C4-2B (cell line): ENCODE results near the gene FOXC2.

Experiments
- CTCF ChIP-seq: fragments of 450-650 bp; conservative IDR thresholded peaks from 2 replicates; pipeline ENCODE4 v1.5.1; 2017; ENCODE audit warnings: mild to moderate bottlenecking
- ZFX ChIP-seq: fragments of 450-650 bp; IDR thresholded peaks from 2 replicates; pipeline ENCODE4 v1.6.1; 2017

- TF ChIP-seq CTCF: no peak
- TF ChIP-seq ZFX: no peak
Measured at GRCh38 chr16:86532526-86532815, 34.2 kb upstream of the FOXC2 start.
